UCSD-AML1 (cell line): ENCODE results near the gene CRAT.

ENCODE experiments used
- DNase-seq: peaks from one replicate; lab custom pipeline; 2025; ENCODE audit not compliant: unreplicated experiment; lab: John Stamatoyannopoulos, UW

CRAT gene

GRCh38 chr9:129110740-129111527, at the start of gene CRAT, which contains the start of gene PTPA:
TSS of gene CRAT (minus strand) at chr9:129110793. CDS start at chr9:129110509, 284 bp downstream.
TSS of gene PTPA (plus strand) at chr9:129111415. CDS start at chr9:129111601, 186 bp downstream.
- peak; percentile 94 for DNase-seq

GRCh38 chr9:129156163-129156562, 45.6 kb upstream of the CRAT start:
- no peak for DNase-seq

DNA sequence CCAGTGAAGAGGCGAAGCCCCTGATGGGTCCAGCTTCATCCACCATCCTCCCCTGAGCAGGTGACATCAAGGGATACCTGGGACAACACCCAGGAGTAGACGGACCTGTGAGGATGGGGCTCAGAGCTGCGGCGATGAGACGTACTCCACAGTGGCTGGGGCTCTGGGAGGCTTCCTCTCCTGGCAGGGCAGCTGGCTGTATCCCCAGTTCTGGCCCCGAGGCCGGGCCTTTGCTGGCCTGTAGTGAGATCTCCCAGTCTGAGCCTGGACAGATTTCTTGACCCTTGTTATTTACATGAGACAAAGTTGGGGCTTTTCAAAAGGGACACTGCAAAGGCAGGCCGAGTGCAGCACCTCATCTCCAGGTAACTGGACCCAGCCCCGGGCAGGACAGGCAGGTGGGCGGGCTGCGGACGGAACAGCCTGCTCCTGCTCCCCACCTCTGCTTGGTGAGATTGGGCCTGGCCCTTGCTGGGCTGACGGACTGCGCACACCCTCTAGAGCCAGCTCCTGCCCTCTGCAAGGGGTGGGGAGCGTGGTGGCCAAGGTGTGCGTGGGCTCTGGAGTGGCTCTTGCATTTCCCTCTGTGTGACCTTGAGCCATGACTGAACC, 44.4 kb upstream of the CRAT start:
- no peak for DNase-seq

GRCh38 chr9:129151469-129151868, 40.9 kb upstream of the CRAT start:
- DNase-seq: no peak

DNA sequence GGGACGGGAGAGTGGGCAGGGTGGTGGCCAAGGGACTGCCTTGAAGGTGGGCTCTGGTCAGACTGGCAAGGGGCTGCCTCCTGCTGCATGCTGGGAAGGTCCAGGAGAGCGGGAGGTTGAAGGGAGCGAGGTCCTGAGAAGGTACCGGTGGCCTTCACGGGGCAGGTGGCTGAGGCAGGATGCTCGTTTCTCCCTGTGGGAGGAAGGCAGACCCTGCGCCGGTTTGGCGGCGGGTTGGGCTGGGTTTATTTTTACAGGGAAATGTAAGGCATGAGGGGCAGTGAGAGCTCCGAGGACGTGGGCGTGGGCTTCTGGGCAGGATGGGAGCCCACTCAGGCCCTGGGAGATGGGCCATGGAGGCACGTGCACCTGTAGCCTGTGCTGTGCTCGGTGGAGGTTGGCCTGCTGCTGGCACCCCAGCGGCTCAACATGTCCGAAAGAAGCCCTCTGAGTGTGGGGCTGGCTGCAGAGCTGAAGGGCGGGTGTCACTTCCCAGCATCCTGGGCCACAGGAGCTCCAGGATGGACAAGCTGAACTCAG, 40.1 kb upstream of the CRAT start:
- DNase-seq: no peak

DNA sequence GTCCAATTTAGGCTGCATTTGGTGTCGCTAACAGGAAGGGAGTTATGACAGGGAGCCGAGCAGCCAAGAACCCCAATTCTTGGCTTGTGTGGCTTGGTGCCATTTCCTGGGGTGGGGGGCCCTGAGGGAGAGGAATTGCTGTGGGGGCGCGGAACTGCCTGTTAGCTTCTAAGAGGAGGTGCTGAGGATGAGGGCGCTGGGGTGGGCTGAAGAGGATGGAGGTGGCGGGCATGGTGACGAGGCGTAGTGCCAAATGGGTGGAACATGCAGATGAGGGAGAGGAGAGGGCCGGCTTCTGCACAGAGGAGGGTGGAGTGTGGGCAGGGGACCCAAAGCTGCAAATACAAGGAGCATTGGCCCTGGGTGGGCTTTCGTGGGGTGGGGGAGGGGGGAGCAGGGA, 39.5 kb upstream of the CRAT start:
- DNase-seq: no peak

- no peak for DNase-seq
Observed at GRCh38 chr9:129149442-129149841, 38.8 kb upstream of the CRAT start.

DNA sequence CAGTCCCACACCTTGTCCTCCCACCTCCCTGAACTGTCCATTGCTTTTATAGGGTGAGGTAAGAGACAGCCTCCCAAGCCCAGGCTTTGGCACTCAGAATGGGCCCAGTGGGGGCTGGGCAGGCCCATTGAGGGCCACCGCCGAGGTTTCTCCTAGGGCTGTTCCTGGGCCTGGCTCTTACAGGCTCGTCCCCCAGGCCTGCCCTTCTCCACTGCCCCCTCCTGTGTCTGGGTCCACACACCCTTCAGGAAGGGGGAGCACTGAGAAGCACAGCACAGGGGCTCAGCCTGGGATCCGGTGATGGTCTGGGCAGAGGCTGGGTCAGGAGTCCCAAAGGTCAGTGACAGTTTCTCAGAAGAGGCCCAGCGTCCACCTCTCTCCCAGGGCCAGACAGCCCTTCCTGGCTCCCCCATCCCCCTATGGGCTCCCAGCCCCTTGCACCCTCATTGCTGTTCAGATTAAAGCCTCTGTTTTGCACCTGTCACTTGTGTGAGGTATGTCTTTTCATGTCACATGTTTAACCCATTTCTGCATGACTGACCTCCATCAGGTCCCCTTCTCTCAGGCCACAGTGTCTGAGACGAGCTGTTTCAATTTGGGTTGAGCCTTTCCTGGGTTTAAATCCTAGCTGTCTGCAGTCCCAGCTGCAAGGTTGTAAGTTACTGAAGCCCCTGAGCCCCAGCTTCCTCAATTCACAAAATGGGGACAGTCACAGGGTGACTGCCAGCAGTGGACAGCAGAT, 38.0 kb upstream of the CRAT start:
- DNase-seq: no peak

DNA sequence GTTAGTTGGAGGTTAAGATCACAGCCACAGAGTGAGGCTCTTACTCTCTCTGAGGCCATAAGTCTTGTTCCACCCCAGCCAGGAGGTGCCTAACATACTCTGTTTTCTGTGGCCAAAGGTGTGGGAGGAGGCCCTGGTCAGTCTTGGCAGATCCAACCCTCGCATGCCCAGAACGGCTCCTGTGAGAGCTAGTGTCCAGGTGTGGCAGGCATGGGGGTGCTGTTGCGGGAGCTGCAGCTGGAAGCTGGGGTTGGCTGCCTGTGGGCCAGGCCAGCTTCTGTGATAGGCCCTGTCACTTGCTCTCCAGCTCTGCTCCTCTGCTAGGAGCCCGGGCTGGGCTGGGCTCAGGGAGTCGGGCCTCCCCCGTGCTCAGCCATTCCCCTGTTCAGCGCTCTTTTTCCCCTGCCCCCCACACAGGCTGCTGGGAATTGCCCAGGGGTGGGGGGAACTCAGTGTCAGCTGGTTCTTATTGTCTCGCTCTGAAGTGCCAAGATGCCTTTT, 35.9 kb upstream of the CRAT start:
- DNase-seq: no peak

- DNase-seq: no peak
Observed at GRCh38 chr9:129145841-129146292, 35.3 kb upstream of the CRAT start.

GRCh38 chr9:129145316-129145715, 34.7 kb upstream of the CRAT start:
- no peak for DNase-seq

- peak; percentile 83 for DNase-seq
Observed at GRCh38 chr9:129143031-129143927, 32.7 kb upstream of the CRAT start.

GRCh38 chr9:129142138-129142935, 31.7 kb upstream of the CRAT start:
- DNase-seq: no peak

- DNase-seq: peak; percentile 73
Observed at GRCh38 chr9:129141066-129142041, 30.8 kb upstream of the CRAT start.

GRCh38 chr9:129140397-129141065, 29.9 kb upstream of the CRAT start:
- peak; percentile 70 for DNase-seq

DNA sequence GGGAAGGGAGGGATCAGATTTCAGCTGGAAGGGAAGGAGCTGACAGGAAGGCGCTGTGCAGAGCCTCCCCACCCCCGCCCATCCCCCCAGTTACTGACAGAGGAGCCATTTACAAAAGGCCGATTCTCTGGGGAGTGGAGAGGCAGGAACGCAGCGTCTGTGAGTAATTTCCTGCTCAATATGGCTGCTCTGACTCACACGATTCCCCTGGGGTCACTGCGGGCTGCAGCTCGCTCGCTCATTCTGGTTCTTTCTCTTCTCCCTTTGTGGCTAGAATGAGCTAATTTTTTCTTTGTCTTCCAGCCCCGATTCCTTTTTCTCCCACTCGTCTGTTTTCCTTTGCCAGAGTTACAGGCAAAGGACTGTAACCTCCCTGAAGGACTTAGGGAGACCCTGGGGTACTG, 29.4 kb upstream of the CRAT start:
- peak; percentile 90 for DNase-seq

DNA sequence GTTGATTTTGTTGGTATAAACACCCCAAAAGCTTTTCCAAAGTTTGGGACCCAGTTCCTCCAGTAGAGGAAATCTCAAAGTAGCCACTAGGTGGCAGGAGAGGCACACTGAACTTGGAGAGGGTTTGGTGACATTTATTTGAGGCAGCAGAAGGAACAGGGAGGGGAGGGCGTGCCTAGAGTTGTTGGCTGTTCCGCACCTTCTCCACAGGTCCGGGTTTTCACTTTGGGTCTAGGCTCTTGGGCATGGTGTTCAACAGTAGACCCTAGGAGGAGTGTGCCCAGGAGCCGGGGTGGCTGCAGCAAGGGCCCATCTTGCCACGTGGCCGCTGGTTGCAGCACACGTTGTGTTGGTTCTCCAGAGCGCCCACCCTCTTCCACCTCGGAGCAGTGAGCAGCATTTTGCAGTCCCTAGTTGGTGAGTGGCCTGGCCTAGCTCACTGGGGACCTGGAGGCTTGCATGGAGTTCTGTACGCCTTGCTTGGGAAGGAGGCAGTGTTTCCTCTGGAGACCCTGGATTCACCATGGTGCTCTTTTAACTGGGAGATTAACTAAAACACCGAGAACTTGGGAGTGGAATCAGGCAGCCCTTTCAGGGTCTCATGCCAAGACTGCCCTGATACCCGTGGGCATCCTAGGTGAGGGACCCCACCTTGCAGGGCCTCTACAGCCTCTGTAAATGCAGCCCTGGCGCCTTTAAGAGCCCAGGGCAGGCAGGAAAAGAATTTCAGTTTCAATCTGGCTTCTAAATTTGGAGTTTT, 28.8 kb upstream of the CRAT start:
- DNase-seq: peak; percentile 70
